Caco-2 (cell line): Measurements from ENCODE around the gene OSCAR. TPM values are rescaled to one million over a fixed set of nuclear protein-coding genes. Genes with fewer than 3 reads are reported as not detected.

Source experiments
- BruUV-seq: library from RNA; stranded (reverse); fragments of 400-500 nt; replicated peaks from 2 replicates; lab custom pipeline; 2021; lab: Mats Ljungman, UMichigan
- CTCF ChIA-PET: fragments of 300-600 bp; sonication (Branson Sonifier 250); formaldehyde crosslinking; loops from one replicate; lab custom pipeline; 2022; ENCODE audit warnings: antibody characterized with exemption; lab: Charles Lee
- POLR2A ChIA-PET: fragments of 300-600 bp; sonication (Branson Sonifier 250); formaldehyde crosslinking; loops from one replicate; lab custom pipeline; 2022; ENCODE audit warnings: antibody characterized with exemption; lab: Charles Lee
- DNase-seq, 2 experiments: peaks; one replicate each; pipeline versions ENCODE4 v3.0.0 to v3.0.0-alpha.2; 2020 to 2022
- H3K27me3 ChIP-seq: replicated peaks from 2 replicates; pipeline ENCODE4 v1.6.0; 2011; ENCODE audit warnings: low read length; ENCODE audit not compliant: control insufficient read depth, insufficient read depth
- H3K36me3 ChIP-seq: 2 replicates; pipeline ENCODE4 v1.5.1; 2011; ENCODE audit warnings: low read length; ENCODE audit not compliant: control insufficient read depth, insufficient read depth
- H3K4me1 ChIP-seq: fragments of 250-450 bp; sonication (Bioruptor Pico); 2 replicates; pipeline ENCODE4 v1.5.1; 2020; ENCODE audit warnings: mild to moderate bottlenecking
- H3K4me3 ChIP-seq: 2 replicates; pipeline ENCODE4 v1.5.1; 2011; ENCODE audit warnings: low read depth, mild to moderate bottlenecking, control low read depth, low read length
- H3K9me3 ChIP-seq: fragments of 250-450 bp; sonication (Bioruptor Pico); 2 replicates; pipeline ENCODE4 v1.5.1; 2020; ENCODE audit warnings: mild to moderate bottlenecking, moderate library complexity
- H3K27ac Mint-ChIP-seq: one replicate; pipeline ENCODE4 v1.8.0; 2022; ENCODE audit warnings: mixed read lengths; ENCODE audit not compliant: unreplicated experiment
- H3K27me3 Mint-ChIP-seq: one replicate; pipeline ENCODE4 v1.8.0; 2022; ENCODE audit warnings: mixed read lengths; ENCODE audit not compliant: insufficient read depth, unreplicated experiment
- H3K36me3 Mint-ChIP-seq: one replicate; pipeline ENCODE4 v1.8.0; 2022; ENCODE audit warnings: mild to moderate bottlenecking, mixed read lengths; ENCODE audit not compliant: insufficient read depth, unreplicated experiment
- H3K4me1 Mint-ChIP-seq: one replicate; pipeline ENCODE4 v1.8.0; 2022; ENCODE audit warnings: low read depth, mixed read lengths; ENCODE audit not compliant: unreplicated experiment
- H3K4me3 Mint-ChIP-seq: one replicate; pipeline ENCODE4 v1.8.0; 2022; ENCODE audit warnings: mild to moderate bottlenecking, moderate library complexity, mixed read lengths; ENCODE audit not compliant: unreplicated experiment
- H3K9me3 Mint-ChIP-seq: one replicate; pipeline ENCODE4 v1.8.0; 2022; ENCODE audit warnings: mixed read lengths; ENCODE audit not compliant: unreplicated experiment
- CTCF ChIP-seq, 2 experiments: fragments of 200-600 bp in 1 of 2; IDR thresholded peaks; 1 replicate in 1 of 2; 2 replicates in 1 of 2; pipeline versions ENCODE4 v1.5.1 to v1.8.0; 2011 to 2022; ENCODE audit warnings: antibody characterized with exemption in 1 of 2, control low read depth in 1 of 2, inconsistent platforms in 1 of 2, low read depth in 1 of 2, low read length in 1 of 2, mild to moderate bottlenecking in 1 of 2, moderate library complexity in 1 of 2; ENCODE audit not compliant: insufficient read depth in 1 of 2, severe bottlenecking in 1 of 2, unreplicated experiment in 1 of 2
- intact Hi-C: fragments of 100-400 bp; cut with micrococcal nuclease; formaldehyde crosslinking; loops from one replicate; pipeline ENCODE4 v1.10.0; 2022; ENCODE audit not compliant: unreplicated experiment
- total RNA-seq: library from RNA; stranded (reverse); gene quantifications from 2 replicates; pipeline ENCODE4 v1.2.3, GENCODE V29; 2022

OSCAR gene
- total RNA-seq, 1 experiment from 2014 or later, result not detected

GRCh38 chr19:54121259-54121658, 20.7 kb upstream of the OSCAR start:
- peaks cover 4% of the 10 kb centered on the region for H3K36me3 ChIP-seq
- DNase-seq, result no peak
- no TSS peak for BruUV-seq
- no peaks in the 10 kb centered on the region for H3K27me3 ChIP-seq
- H3K9me3 Mint-ChIP-seq, result no peaks in the 10 kb centered on the region
- no peak for TF ChIP-seq CTCF (IDR thresholded peaks at IDR 0.05; ENCODE audit: insufficient read depth in 1 of 2, low read depth in 1 of 2, low read length in 1 of 2, severe bottlenecking in 1 of 2, unreplicated experiment in 1 of 2)
- H3K27ac Mint-ChIP-seq, result no peak overlapping the region
- no peak overlapping the region for H3K4me3 ChIP-seq
- intact Hi-C loops, result no loop called here
- CTCF ChIA-PET, result no interaction called here
- H3K27me3 Mint-ChIP-seq, result no peaks in the 10 kb centered on the region
- H3K4me1 Mint-ChIP-seq, result no peaks in the 10 kb centered on the region
- H3K4me3 Mint-ChIP-seq, result no peak overlapping the region
- no peaks in the 10 kb centered on the region for H3K9me3 ChIP-seq
- 0 out of 2 replicates have a peak, but pooled peaks cover 3% of the 10 kb centered on the region for H3K4me1 ChIP-seq
- POLR2A ChIA-PET, result interaction anchor here (0.7 kb wide), 1 partner anchor 90 kb away, joined by 4 read pairs; no protein-coding TSS in a partner anchor
- H3K36me3 Mint-ChIP-seq, result peaks cover 66% of the 10 kb centered on the region

GRCh38 chr19:54115109-54116063, 14.8 kb upstream of the OSCAR start, which contains the start of the genes PRPF31 and TFPT:
TSS of gene PRPF31 (plus strand) at chr19:54115754. CDS start at chr19:54118279, 2,525 bp downstream.
TSS of gene TFPT (minus strand) at chr19:54115657. CDS start at chr19:54115269, 388 bp downstream.
- Mint-ChIP-seq H3K9me3 (no peaks in the 10 kb centered on the region), H3K4me1 (peaks cover 16% of the 10 kb centered on the region), H3K4me3 (peak within 1 kb of the TSS; percentile 95), H3K36me3 (peaks cover 65% of the 10 kb centered on the region), H3K27ac (peak within 1 kb of the TSS; percentile 96), H3K27me3 (no peaks in the 10 kb centered on the region)
- POLR2A ChIA-PET, result interaction anchor here (0.6 to 2.9 kb wide), 5 partner anchors 12 to 74 kb away, joined by 3 to 31 read pairs (median 4); partner anchors contain the start of genes CNOT3, LENG1 and MBOAT7
- CTCF ChIA-PET, result interaction anchor here (0.6 to 1.2 kb wide), 5 partner anchors 9 to 262 kb away, joined by 3 to 5 read pairs (median 3); partner anchors contain the start of gene CNOT3
- intact Hi-C loops, result loop anchor here (1.0 kb wide), 3 partner anchors 13 to 75 kb away; partner anchors contain the start of genes CNOT3 and NDUFA3
- TF ChIP-seq CTCF (IDR thresholded peaks at IDR 0.05; ENCODE audit: insufficient read depth in 1 of 2, low read depth in 1 of 2, low read length in 1 of 2, severe bottlenecking in 1 of 2, unreplicated experiment in 1 of 2), result no peak
- peak; percentile 95 to 98 for DNase-seq
- H3K4me3 ChIP-seq, result peak within 1 kb of the TSS; percentile 43
- H3K9me3 ChIP-seq, result no peaks in the 10 kb centered on the region
- peaks cover 3% of the 10 kb centered on the region for H3K36me3 ChIP-seq
- BruUV-seq, result TSS peak; percentile 89
- no peaks in the 10 kb centered on the region for H3K27me3 ChIP-seq
- 0 out of 2 replicates have a peak, but pooled peaks cover 7% of the 10 kb centered on the region for H3K4me1 ChIP-seq
